GM21737 (cell line): ENCODE data around the gene HERPUD2.
"Not testable (repeated sequence)": the region's sequence is repeated elsewhere in the genome, so short reads cannot be mapped to it uniquely, and the experiment has no call there.

ENCODE experiments used
- ATAC-seq: cut with Tn5 transposase; IDR thresholded peaks from one replicate; pipeline ENCODE4 v1.9.1; 2021; ENCODE audit warnings: mild to moderate bottlenecking, moderate library complexity; ENCODE audit not compliant: unreplicated experiment

HERPUD2 gene

DNA sequence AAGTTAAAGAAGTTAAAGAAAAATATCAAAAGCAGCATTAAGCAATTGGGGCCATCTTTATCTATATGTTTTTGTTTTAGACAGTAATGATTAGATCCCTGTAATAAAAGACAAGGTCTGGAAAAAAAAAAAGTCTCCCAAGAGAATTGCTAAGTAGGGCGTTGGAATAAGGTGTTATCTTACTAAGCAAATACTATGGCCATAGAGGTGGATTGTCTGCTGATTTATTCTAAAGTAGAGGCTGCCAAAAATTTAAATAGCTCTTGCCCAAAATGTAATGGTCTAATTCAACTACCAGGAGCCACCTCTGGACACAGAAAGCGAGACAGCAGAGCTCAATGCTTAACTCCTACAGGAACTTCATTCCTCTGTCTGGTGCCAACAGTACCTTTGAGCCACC is 71.6 kb downstream of the HERPUD2 start:
- ATAC-seq = no peak

GRCh38 chr7:35619863-35620262 is 75.1 kb downstream of the HERPUD2 start:
- ATAC-seq = no peak

DNA sequence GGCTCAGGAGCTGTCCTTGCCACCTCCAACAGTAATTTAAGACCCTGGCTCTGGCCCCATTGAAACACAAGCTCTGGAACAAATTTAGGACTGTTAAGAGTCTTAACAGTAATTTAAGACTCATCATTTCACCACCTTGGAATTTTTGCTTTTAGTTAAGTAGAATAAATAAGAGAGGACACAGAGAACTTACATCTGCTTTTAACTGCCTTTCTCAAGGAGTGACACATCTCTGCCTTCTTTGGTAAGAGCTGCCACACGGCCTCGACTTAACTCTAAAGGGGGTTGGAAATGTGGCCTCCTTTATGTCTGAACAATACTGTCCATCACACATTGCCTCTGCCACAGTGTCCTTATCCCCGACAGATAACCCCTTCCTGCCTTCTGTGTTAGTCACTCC is 77.9 kb downstream of the HERPUD2 start:
- ATAC-seq = no peak

DNA sequence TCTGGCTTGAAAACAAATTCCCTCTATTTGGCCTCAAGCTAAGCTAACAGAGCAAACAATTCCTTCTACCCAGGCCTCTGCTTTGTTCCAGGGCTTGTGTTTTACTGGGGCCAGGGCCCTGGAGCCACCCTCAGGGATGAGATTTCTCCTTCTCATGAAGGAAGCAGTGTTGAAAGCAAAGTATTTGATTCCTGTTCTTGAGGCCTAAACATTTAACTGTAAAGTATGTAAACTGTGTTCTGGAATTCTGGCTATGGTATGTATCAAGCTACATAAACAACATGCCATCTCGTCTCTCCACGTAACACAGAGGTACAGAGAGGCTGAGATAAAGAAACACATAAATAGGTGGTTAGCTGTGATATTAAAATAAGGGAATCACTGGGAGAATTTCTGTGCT is 81.8 kb downstream of the HERPUD2 start:
- no peak for ATAC-seq

GRCh38 chr7:35605760-35606159 is 89.2 kb downstream of the HERPUD2 start:
- no peak for ATAC-seq

DNA sequence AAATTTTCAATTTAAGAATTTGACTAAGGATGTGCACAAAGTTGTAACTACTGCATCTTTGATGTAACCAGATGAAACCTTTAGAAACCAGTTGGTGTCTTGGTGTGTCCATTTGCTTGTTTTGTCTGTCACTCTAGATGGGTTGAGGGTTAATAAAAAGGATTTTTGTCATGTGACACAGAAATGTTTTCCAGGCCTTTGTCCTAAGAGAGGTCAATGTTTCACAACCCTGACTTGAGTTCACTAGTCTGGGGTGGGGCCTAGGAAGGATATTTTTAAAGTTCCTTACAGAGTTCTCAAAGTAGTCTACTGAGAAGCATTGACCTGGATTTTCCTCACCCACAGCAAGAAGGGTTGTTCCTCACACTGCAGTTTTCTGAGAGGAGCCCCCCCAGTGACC is 90.3 kb downstream of the HERPUD2 start:
- ATAC-seq = no peak

DNA sequence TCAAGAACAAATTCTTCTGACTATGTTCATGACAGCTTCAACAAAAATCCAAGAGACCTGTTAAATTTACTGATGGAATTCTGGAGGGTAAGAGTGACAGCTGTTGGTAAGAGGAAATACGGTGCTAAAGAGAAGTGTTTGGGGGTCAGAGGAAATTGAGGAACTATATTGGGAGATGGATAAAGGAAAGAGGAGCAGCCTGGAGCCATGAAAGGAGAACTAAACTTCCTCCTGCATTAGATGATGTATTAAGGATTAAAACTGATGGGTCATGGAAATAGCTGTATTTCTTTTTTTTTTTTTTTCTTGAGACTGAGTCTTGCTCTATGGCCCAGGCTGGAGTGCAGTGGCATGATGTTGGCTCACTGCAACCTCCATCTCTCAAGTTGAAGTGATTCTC is 95.3 kb downstream of the HERPUD2 start:
- no peak for ATAC-seq

DNA sequence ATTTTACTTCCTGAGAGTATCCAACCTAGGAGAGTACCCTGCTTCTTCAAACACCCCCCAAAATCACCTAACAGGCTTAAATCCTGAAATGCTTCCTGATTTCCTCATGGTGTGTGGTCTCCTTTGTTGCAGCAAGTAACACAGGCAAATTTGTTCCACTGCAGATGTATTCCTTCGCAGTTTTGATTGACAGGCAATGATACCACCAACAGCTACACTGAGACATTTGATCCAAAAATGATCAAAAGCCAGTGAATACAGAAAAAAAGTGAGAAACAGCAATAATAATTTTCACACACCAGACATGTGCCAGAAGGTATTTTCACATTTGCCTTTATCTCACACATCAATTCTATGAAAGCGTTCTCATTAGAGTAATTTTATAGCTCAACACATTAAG is 95.9 kb downstream of the HERPUD2 start:
- ATAC-seq = no peak

- no peak for ATAC-seq
These were observed 98.9 kb downstream of the HERPUD2 start for GRCh38 chr7:35596061-35596460.

GRCh38 chr7:35593899-35594298 is 101.0 kb downstream of the HERPUD2 start:
- no peak for ATAC-seq

GRCh38 chr7:35588647-35589046 is 106.3 kb downstream of the HERPUD2 start:
- no peak for ATAC-seq

- no peak for ATAC-seq
These were observed 109.9 kb downstream of the HERPUD2 start for GRCh38 chr7:35584990-35585389.

- not testable (repeated sequence) for ATAC-seq
These were observed 110.4 kb downstream of the HERPUD2 start for GRCh38 chr7:35584533-35584932.
